Glomerular visceral epithelial cell (primary cell): ENCODE results near the gene LIFR.
A peak's percentile ranks its signal among the peaks of the same experiment; 100 is the strongest.

Experiments used
- DNase-seq: peaks from one replicate; pipeline ENCODE4 v3.0.0-alpha.2; 2016; ENCODE audit errors: extremely low spot score

Gene LIFR

DNA sequence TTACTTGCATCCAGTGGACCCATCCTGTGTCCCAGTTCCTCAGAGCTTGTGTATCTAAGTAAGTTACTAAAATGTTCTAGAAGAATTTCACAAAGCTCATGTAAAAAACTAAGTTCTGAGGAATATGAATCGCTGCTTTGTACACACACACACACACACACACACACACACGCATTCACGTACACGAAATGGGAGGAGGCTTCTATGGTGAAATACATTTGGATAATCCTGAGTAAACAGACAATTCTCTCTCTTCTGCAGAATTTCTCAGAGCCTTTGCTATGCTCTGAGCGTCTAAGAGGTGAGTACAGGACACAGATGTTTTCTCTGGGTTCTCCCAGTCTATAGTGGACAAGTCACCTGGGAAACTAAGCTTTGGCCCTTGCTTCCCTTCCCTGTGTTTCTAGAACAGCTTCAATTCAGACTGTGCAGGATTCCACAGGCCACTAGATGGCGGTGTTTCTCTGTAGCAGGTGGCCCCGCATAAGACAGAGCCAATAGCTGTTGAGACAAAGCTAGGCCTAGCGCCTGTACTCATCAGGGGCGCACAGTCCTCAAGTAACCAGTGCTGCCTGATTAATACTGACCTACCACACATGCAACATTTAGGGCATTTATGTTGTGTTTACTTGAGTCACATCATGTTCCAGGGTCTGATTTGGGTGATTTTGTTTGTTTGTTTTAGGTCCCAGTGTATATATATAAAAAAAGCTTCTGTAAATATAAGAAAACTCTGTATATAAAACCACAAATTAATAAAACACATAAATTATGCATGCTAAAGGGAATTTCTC lies 114.8 kb downstream of the LIFR start:
- DNase-seq: peak; percentile 92

DNA sequence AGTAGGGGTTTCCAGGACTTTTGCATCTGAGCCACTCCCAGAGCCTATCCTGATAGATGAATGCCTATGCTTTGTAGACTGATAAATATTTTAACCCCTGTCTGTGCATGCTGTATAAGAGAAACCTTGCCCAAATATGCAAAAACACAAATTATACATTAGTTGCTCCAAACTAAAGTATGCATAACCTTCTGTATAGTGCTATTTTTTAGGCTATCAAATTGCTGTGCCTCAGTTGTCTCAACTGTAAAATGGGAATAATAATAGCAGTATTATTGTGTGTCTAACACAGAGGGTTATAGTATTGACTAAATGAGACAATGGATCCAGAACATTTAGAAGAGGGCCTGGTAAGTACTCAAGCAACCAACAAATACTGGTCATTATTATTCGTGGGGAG lies 117.7 kb downstream of the LIFR start:
- no peak for DNase-seq

DNA sequence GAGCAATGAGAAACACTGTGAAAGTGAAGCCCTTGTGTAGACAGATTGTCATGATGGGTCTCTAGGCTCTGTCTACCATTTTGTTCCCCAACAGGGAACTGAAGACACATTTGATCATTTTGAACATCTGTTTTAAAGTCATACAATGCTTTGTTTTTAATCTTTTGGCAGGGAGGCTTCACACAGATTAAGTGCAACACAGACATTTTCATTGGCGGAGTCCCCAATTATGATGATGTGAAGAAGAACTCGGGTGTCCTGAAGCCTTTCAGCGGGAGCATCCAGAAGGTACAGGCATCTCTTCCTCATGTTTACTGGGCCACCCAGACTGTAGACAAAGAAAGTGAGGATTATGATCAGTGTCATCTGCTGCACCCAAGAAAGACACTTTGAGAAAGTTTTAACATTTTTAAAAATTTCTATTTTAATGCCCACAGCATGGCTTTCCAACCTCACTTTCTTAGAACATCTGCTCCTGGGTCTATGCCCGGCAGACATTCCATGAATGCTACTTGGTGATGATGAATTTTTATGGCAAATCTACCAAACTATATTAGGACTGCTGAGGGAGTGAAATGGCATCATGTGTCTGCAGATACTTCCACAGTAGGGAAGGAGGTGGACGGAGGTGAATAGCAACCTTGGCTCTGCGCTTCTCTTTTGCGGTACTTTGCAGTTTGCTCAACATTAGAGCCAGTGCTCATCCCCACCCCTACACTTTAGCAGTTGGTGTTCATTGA lies 121.3 kb downstream of the LIFR start:
- DNase-seq: no peak

DNA sequence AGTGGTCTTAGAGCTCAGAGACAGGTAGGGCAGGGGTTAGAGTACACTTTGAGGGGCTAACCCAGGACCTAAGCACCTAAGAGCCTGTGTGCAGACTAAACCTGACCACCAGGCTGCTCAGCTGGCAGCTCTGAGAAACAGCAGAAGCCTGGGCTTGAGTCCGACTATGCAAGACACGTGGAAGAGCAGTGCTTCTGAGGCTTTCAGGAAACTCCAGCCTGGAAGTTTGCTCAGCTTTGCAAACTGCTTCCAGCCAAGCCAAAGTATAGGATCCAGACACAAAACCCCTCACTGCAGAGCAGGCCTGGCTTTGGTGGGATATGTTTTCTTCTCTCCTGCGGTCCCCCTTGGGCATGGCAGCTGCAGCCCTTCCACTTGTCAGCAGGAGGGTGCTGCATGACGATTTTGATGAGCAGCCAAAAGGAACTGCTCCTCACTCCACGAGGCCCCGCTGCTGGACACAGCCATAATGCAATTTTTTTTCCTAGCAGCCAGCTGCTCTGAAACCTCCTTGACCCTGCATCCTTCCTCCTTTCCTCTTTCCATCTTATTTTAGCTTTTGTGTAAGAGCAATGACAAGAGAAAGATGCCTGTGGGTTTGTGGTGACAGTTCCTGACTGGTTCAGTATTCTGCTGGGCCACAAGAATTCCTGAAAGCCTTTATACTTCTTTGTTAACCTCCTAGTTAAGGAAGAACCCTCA lies 123.1 kb downstream of the LIFR start:
- peak; percentile 77 for DNase-seq

GRCh38 chr5:38431242-38431853 lies 125.1 kb downstream of the LIFR start:
- no peak for DNase-seq

- no peak for DNase-seq
Observed at GRCh38 chr5:38426986-38427950, 129.2 kb downstream of the LIFR start.

GRCh38 chr5:38426490-38426889 lies 130.0 kb downstream of the LIFR start:
- DNase-seq: no peak
